ENCODE data around the gene TRIM44. TPM values are rescaled to one million over a fixed set of nuclear protein-coding genes. Genes with fewer than 3 reads are reported as not detected.
A peak's percentile ranks its signal among the peaks of the same experiment; 100 is the strongest.

Gene TRIM44
- total RNA-seq (10 to 100 TPM; 19.0 to 89.8 (median 40.3) TPM), polyA plus RNA-seq (10 to 100 TPM in 2 of 3 donors, 1 to 10 TPM in 1; 5.5 to 59.8 (median 12.5) TPM)
- long read RNA-seq, donor 1, full-length matches to known transcripts, result 14 of 27 reads
- long read RNA-seq, donor 1, partial matches to known transcripts, result 13 of 27 reads
- long read RNA-seq, donor 1, other reads (novel, unspliced or antisense), result 0 of 27 reads
- long read RNA-seq, donor 2, full-length matches to known transcripts, result 7 of 24 reads
- long read RNA-seq, donor 2, partial matches to known transcripts, result 17 of 24 reads
- long read RNA-seq, donor 2, other reads (novel, unspliced or antisense), result 0 of 24 reads
- long read RNA-seq, donor 3, full-length matches to known transcripts, result 5 of 16 reads
- long read RNA-seq, donor 3, partial matches to known transcripts, result 11 of 16 reads
- long read RNA-seq, donor 3, other reads (novel, unspliced or antisense), result 0 of 16 reads
- long read RNA-seq, donor 4, full-length matches to known transcripts, result 2 of 9 reads
- long read RNA-seq, donor 4, partial matches to known transcripts, result 2 of 9 reads
- long read RNA-seq, donor 4, other reads (novel, unspliced or antisense), result 5 of 9 reads
- long read RNA-seq, donor 5, full-length matches to known transcripts, result 121 of 129 reads
- long read RNA-seq, donor 5, partial matches to known transcripts, result 0 of 129 reads
- long read RNA-seq, donor 5, other reads (novel, unspliced or antisense), result 8 of 129 reads
- long read RNA-seq, donor 6, partial matches to known transcripts, result 0 of 4 reads
- long read RNA-seq, donor 6, other reads (novel, unspliced or antisense), result 4 of 4 reads
- long read RNA-seq, donor 7, full-length matches to known transcripts, result 7 of 21 reads
- long read RNA-seq, donor 7, partial matches to known transcripts, result 14 of 21 reads
- long read RNA-seq, donor 7, other reads (novel, unspliced or antisense), result 0 of 21 reads
- long read RNA-seq, donor 8, full-length matches to known transcripts, result 16 of 51 reads
- long read RNA-seq, donor 8, partial matches to known transcripts, result 29 of 51 reads
- long read RNA-seq, donor 8, other reads (novel, unspliced or antisense), result 6 of 51 reads
- long read RNA-seq, donor 9, full-length matches to known transcripts, result 9 of 9 reads
- long read RNA-seq, donor 9, partial matches to known transcripts, result 0 of 9 reads
- long read RNA-seq, donor 9, other reads (novel, unspliced or antisense), result 0 of 9 reads
- long read RNA-seq, donor 10, full-length matches to known transcripts, result 10 of 28 reads
- long read RNA-seq, donor 10, partial matches to known transcripts, result 18 of 28 reads
- long read RNA-seq, donor 10, other reads (novel, unspliced or antisense), result 0 of 28 reads

- H3K36me3 ChIP-seq (replicated peaks in 1 of 2), result no peaks in the 10 kb centered on the region
- peak; percentile 84 to 94 (median 87) for DNase-seq
- H3K9me3 ChIP-seq (replicated peaks in 1 of 3), result peaks cover 0 to 8% (median 7%) of the 10 kb centered on the region in 3 donors
- H3K4me3 ChIP-seq, result peak within 1 kb of the TSS; percentile 6 to 69 (median 51)
- intact Hi-C loops (cut with DNase I), result no loop called here
- TF ChIP-seq CTCF (IDR thresholded peaks at IDR 0.05) (no peak), POLR2A (IDR thresholded peaks at IDR 0.05) (peak; percentile 59 to 79)
- peak within 1 kb of the TSS; percentile 84 to 99 (median 99) for H3K27ac ChIP-seq
- peaks cover 7 to 28% of the 10 kb centered on the region in 2 donors for H3K4me1 ChIP-seq (replicated peaks in 1 of 2)
- H3K27me3 ChIP-seq, result no peaks in the 10 kb centered on the region
- WGBS, 4 donors, result 2 to 3% (median 2%) methylated on average over 33 to 82 of the region's 82 CpGs
Measured at GRCh38 chr11:35662649-35663407, at the start of gene TRIM44. TRIM44 (plus strand) TSS chr11:35662775; CDS start chr11:35663112, 337 bp downstream.

- no peaks in the 10 kb centered on the region for H3K27me3 ChIP-seq
- intact Hi-C loops (cut with DNase I), result loop anchor here (10.0 kb wide), 5 partner anchors 200 to 650 kb away; partner anchors contain the start of gene LDLRAD3 (in 1 of the 2)
- H3K27ac ChIP-seq, result no peak overlapping the region
- H3K4me1 ChIP-seq (replicated peaks in 1 of 2), result peaks cover 13 to 17% of the 10 kb centered on the region in 2 donors
- DNase-seq, result no peak
- no peaks in the 10 kb centered on the region for H3K36me3 ChIP-seq (replicated peaks in 1 of 2)
- H3K4me3 ChIP-seq, result no peak overlapping the region
- 46 to 70% (median 56%) methylated on average over 1 of the region's 1 CpG for WGBS, 4 donors
- no peak for TF ChIP-seq CTCF (IDR thresholded peaks at IDR 0.05)
- TF ChIP-seq POLR2A (IDR thresholded peaks at IDR 0.05), result no peak
- no peaks in the 10 kb centered on the region for H3K9me3 ChIP-seq (replicated peaks in 1 of 3)
Measured at GRCh38 chr11:35614939-35615569, 47.5 kb upstream of the TRIM44 start.

- TF ChIP-seq CTCF (IDR thresholded peaks at IDR 0.05) (peak; percentile 64 to 86 (median 80)), POLR2A (IDR thresholded peaks at IDR 0.05) (no peak)
- no peak overlapping the region for H3K4me3 ChIP-seq
- whole genome bisulfite sequencing, 4 donors, result 24 to 28% (median 26%) methylated on average over 8 of the region's 8 CpGs
- intact Hi-C loops (cut with DNase I), result loop anchor here (2.0 to 10.0 kb wide), 6 partner anchors 199 to 651 kb away; partner anchors contain the start of gene LDLRAD3 (in 1 of the 2)
- H3K27ac ChIP-seq, result no peak overlapping the region
- H3K36me3 ChIP-seq (replicated peaks in 1 of 2), result no peaks in the 10 kb centered on the region
- H3K9me3 ChIP-seq (replicated peaks in 1 of 3), result no peaks in the 10 kb centered on the region
- no peaks in the 10 kb centered on the region for H3K27me3 ChIP-seq
- peak in 1 of 7 donors; percentile 14 for DNase-seq
- peaks cover 17 to 24% of the 10 kb centered on the region in 2 donors for H3K4me1 ChIP-seq (replicated peaks in 1 of 2)
Measured at GRCh38 chr11:35615921-35616900, 46.4 kb upstream of the TRIM44 start.
